ENCODE results near the gene SPON1.
"Not testable (repeated sequence)": the region's sequence is repeated elsewhere in the genome, so short reads cannot be mapped to it uniquely, and the experiment has no call there.

The SPON1 gene

DNA sequence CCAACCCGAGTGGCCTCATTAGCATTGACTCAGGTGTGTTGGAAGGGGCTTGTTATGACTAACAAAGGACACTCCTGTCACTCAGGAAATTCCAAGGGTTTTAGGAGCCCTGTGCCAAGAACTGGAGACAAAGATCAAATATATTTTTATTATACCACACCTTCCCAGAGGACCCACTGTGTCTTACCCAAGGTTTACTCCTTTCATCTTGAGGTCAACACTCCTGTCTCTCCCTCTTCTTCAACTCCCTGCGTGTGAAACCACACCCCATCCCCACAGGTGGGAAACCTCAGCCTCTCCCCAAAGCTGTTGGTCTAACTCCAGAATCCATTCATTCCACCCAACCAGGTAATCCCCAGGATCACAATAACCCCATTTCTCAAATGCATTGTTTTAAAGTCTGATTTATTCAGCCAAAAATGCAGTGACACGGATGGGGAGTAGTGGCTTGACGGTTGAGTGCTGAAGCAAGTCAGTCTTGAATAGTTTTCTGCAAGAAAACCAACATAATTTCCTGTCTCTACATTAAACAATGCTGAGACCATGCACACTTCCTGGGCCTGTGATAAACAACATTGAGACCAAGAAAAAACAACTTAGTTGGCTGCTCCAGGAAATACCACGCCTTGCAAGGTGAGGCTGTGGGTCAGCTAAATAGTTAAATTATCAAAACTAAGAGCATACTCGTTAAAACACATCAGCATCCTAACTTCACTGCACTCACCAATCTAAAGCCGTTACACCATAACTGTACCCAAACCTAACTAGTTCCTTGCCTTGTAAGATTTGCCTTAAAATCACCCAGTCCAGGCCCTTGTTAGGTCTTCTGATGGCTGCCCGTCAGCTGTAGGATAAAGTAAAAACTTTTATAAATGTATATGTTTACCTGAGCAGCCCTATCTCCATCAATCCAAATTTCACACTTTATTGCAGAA, 38.5 kb upstream of the SPON1 start:
- 8% methylated on average over 5 of the region's 8 CpGs for WGBS (ENCODE audit: insufficient coverage)
- Histone ChIP-seq H3K36me3 (ENCODE audit: control insufficient read depth in 4 of 4, insufficient read depth in 4 of 4, low read length in 3 of 4) (no peaks in the 10 kb centered on the region), H3K4me3 (ENCODE audit: control insufficient read depth in 1 of 7, extremely low read depth in 1 of 7, insufficient read depth in 4 of 7, low read depth in 2 of 7, low read length in 6 of 7) (peak overlapping the region in 3 of 7 experiments; percentile 3 to 44 (median 32)), H3K9me3 (ENCODE audit: control extremely low read depth in 1 of 5, control insufficient read depth in 4 of 5, insufficient read depth in 2 of 5, low read depth in 1 of 5, low read length in 4 of 5) (no peaks in the 10 kb centered on the region), H3K27me3 (replicated peaks in 2 of 5; ENCODE audit: control insufficient read depth in 4 of 5, insufficient read depth in 5 of 5, low read length in 4 of 5) (no peaks in the 10 kb centered on the region), H3K27ac (ENCODE audit: insufficient read depth in 1 of 2, low read depth in 1 of 2, low read length in 2 of 2, poor library complexity in 1 of 2, severe bottlenecking in 2 of 2) (peak overlapping the region in 1 of 2 experiments; percentile 30), H3K4me1 (ENCODE audit: control extremely low read depth in 1 of 4, control insufficient read depth in 4 of 4, insufficient read depth in 4 of 4, low read length in 3 of 4) (peaks cover 13 to 55% (median 34%) of the 10 kb centered on the region in 4 experiments)
- CTCF ChIA-PET = interaction anchor here (0.9 to 2.0 kb wide), 3 partner anchors 8 to 145 kb away, joined by 3 to 4 read pairs (median 3); no protein-coding TSS in a partner anchor
- POLR2A ChIA-PET = no interaction called here
- DNase-seq = peak in 2 of 3 donors; percentile 18 to 34

DNA sequence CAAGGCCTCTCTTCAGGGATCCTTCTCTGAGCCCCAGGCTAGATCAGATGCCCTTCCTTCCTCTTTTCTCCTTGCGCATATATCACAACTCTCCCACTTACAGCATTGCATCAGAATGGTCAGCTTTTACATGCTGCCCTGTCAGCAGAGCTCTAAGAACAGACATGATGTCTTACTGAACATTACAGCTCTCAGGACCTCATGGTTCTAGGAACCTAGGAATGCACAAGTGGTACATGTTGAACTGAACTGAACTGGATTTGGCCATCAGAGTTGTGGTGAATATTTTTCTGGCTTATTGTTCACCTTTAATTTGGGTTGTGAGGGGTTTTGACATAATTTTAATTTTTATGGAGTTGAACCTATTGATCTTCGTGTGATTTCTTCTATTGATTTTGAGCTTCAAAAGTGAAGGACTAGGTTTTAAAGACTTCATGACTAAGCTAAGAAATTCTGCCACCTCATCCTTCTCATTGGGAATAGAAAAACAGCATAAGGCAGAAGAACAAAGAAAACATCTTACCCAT, 37.7 kb upstream of the SPON1 start:
- Histone ChIP-seq H3K9me3 (ENCODE audit: control extremely low read depth in 1 of 5, control insufficient read depth in 4 of 5, insufficient read depth in 2 of 5, low read depth in 1 of 5, low read length in 4 of 5) (no peaks in the 10 kb centered on the region), H3K4me3 (ENCODE audit: control insufficient read depth in 1 of 7, extremely low read depth in 1 of 7, insufficient read depth in 4 of 7, low read depth in 2 of 7, low read length in 6 of 7) (no peak overlapping the region), H3K36me3 (ENCODE audit: control insufficient read depth in 4 of 4, insufficient read depth in 4 of 4, low read length in 3 of 4) (no peaks in the 10 kb centered on the region), H3K27ac (ENCODE audit: insufficient read depth in 1 of 2, low read depth in 1 of 2, low read length in 2 of 2, poor library complexity in 1 of 2, severe bottlenecking in 2 of 2) (no peak overlapping the region), H3K4me1 (ENCODE audit: control extremely low read depth in 1 of 4, control insufficient read depth in 4 of 4, insufficient read depth in 4 of 4, low read length in 3 of 4) (peaks cover 13 to 58% (median 34%) of the 10 kb centered on the region in 4 experiments), H3K27me3 (replicated peaks in 2 of 5; ENCODE audit: control insufficient read depth in 4 of 5, insufficient read depth in 5 of 5, low read length in 4 of 5) (no peaks in the 10 kb centered on the region)
- WGBS (ENCODE audit: insufficient coverage) = 0% methylated on average over 1 of the region's 2 CpGs
- peak; percentile 14 to 69 (median 53) for DNase-seq
- ChIA-PET CTCF (interaction anchor here (0.7 to 2.0 kb wide), 4 partner anchors 28 to 152 kb away, joined by 3 to 4 read pairs (median 4); no protein-coding TSS in a partner anchor), POLR2A (interaction anchor here (1.3 kb wide), 1 partner anchor 27 kb away, joined by 3 read pairs; no protein-coding TSS in a partner anchor)

DNA sequence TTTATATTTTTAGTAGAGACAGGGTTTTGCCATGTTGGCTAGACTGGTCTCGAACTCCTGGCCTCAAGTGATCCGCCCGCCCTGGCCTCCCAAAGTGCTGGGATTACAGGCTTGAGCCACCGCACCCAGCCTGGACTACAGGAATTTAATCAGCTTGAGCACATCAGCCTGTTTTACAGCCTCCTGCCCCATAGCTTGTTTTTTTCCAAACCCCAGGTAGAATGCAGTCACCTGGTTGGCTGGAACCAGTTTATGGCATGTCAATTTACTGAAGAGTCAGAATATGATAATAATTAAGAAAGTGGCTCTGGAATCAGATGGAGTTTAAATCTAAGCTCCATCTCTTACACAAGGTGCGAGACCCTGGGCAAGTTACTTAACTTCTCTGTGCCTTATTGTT, 36.2 kb upstream of the SPON1 start:
- CTCF ChIA-PET = interaction anchor here (1.6 to 2.0 kb wide), 2 partner anchors 13 to 29 kb away, joined by 3 to 4 read pairs; no protein-coding TSS in a partner anchor
- peaks cover 13 to 58% (median 34%) of the 10 kb centered on the region in 4 experiments for H3K4me1 ChIP-seq (ENCODE audit: control extremely low read depth in 1 of 4, control insufficient read depth in 4 of 4, insufficient read depth in 4 of 4, low read length in 3 of 4)
- 100% methylated on average over 4 of the region's 5 CpGs for WGBS (ENCODE audit: insufficient coverage)
- not testable (repeated sequence) for H3K4me3 ChIP-seq (ENCODE audit: control insufficient read depth in 1 of 7, extremely low read depth in 1 of 7, insufficient read depth in 4 of 7, low read depth in 2 of 7, low read length in 6 of 7); H3K27me3 ChIP-seq (replicated peaks in 2 of 5; ENCODE audit: control insufficient read depth in 4 of 5, insufficient read depth in 5 of 5, low read length in 4 of 5); H3K27ac ChIP-seq (ENCODE audit: insufficient read depth in 1 of 2, low read depth in 1 of 2, low read length in 2 of 2, poor library complexity in 1 of 2, severe bottlenecking in 2 of 2); H3K36me3 ChIP-seq (ENCODE audit: control insufficient read depth in 4 of 4, insufficient read depth in 4 of 4, low read length in 3 of 4); H3K9me3 ChIP-seq (ENCODE audit: control extremely low read depth in 1 of 5, control insufficient read depth in 4 of 5, insufficient read depth in 2 of 5, low read depth in 1 of 5, low read length in 4 of 5); DNase-seq
- POLR2A ChIA-PET = interaction anchor here (1.3 kb wide), 2 partner anchors 23 to 28 kb away, joined by 3 read pairs; no protein-coding TSS in a partner anchor

DNA sequence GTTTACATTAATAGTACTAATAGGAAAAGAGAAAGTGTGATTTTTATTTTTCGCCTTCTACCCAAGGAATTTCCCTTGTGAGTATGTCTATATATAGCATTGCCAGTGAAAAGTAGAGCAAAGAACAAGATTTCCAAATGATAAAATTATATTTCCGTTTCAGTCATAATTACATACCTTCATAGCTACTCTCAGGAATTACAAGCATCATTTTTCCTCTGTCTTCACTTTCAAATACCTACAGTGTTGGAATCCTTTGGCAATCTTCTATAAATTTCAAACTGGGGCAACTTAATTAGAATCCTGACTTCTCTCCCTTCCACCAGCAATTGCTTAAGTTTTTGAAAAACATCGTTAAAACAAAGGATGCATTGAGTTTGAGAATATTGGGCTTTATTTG, 35.5 kb upstream of the SPON1 start:
- ChIA-PET CTCF (interaction anchor here (1.6 to 2.0 kb wide), 2 partner anchors 12 to 29 kb away, joined by 3 to 4 read pairs; no protein-coding TSS in a partner anchor), POLR2A (interaction anchor here (1.3 kb wide), 1 partner anchor 24 kb away, joined by 3 read pairs; no protein-coding TSS in a partner anchor)
- DNase-seq = no peak

DNA sequence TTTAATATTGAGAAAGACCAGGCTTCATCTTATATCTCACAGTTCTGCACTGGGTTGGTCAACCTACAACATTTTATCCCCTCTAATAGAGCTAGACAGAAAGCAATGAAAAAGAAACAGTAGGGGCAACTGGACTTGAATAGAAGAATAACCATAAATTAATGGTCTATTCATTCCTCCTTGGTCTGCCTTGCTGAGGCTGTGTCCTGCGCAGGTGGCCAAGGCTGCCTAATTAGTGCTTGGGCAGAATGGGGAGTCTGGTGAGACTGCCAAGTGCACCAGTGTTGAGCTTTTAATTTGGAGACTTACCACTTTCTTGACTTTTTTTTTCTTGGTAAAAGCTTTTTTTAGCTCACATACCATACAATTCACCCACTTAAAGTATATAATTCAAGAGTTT, 35.0 kb upstream of the SPON1 start:
- Histone ChIP-seq H3K27ac (ENCODE audit: insufficient read depth in 1 of 2, low read depth in 1 of 2, low read length in 2 of 2, poor library complexity in 1 of 2, severe bottlenecking in 2 of 2) (no peak overlapping the region), H3K4me3 (ENCODE audit: control insufficient read depth in 1 of 7, extremely low read depth in 1 of 7, insufficient read depth in 4 of 7, low read depth in 2 of 7, low read length in 6 of 7) (no peak overlapping the region), H3K4me1 (ENCODE audit: control extremely low read depth in 1 of 4, control insufficient read depth in 4 of 4, insufficient read depth in 4 of 4, low read length in 3 of 4) (peaks cover 13 to 47% (median 28%) of the 10 kb centered on the region in 4 experiments), H3K27me3 (replicated peaks in 2 of 5; ENCODE audit: control insufficient read depth in 4 of 5, insufficient read depth in 5 of 5, low read length in 4 of 5) (no peaks in the 10 kb centered on the region), H3K36me3 (ENCODE audit: control insufficient read depth in 4 of 4, insufficient read depth in 4 of 4, low read length in 3 of 4) (no peaks in the 10 kb centered on the region), H3K9me3 (ENCODE audit: control extremely low read depth in 1 of 5, control insufficient read depth in 4 of 5, insufficient read depth in 2 of 5, low read depth in 1 of 5, low read length in 4 of 5) (no peaks in the 10 kb centered on the region)
- no peak for DNase-seq
- CTCF ChIA-PET = interaction anchor here (1.6 to 2.0 kb wide), 2 partner anchors 12 to 28 kb away, joined by 3 to 4 read pairs; no protein-coding TSS in a partner anchor
- WGBS (ENCODE audit: insufficient coverage) = 100% methylated on average over 1 of the region's 1 CpG
- POLR2A ChIA-PET = interaction anchor here (1.3 kb wide), 1 partner anchor 24 kb away, joined by 3 read pairs; no protein-coding TSS in a partner anchor

More for the DNA sequence above, 35.5 kb upstream of the SPON1 start:
- 100% methylated on average over 1 of the region's 3 CpGs for WGBS (ENCODE audit: insufficient coverage)
- Histone ChIP-seq H3K36me3 (ENCODE audit: control insufficient read depth in 4 of 4, insufficient read depth in 4 of 4, low read length in 3 of 4) (no peaks in the 10 kb centered on the region), H3K27me3 (replicated peaks in 2 of 5; ENCODE audit: control insufficient read depth in 4 of 5, insufficient read depth in 5 of 5, low read length in 4 of 5) (no peaks in the 10 kb centered on the region), H3K4me1 (ENCODE audit: control extremely low read depth in 1 of 4, control insufficient read depth in 4 of 4, insufficient read depth in 4 of 4, low read length in 3 of 4) (peaks cover 13 to 52% (median 32%) of the 10 kb centered on the region in 4 experiments), H3K4me3 (ENCODE audit: control insufficient read depth in 1 of 7, extremely low read depth in 1 of 7, insufficient read depth in 4 of 7, low read depth in 2 of 7, low read length in 6 of 7) (no peak overlapping the region), H3K9me3 (ENCODE audit: control extremely low read depth in 1 of 5, control insufficient read depth in 4 of 5, insufficient read depth in 2 of 5, low read depth in 1 of 5, low read length in 4 of 5) (no peaks in the 10 kb centered on the region), H3K27ac (ENCODE audit: insufficient read depth in 1 of 2, low read depth in 1 of 2, low read length in 2 of 2, poor library complexity in 1 of 2, severe bottlenecking in 2 of 2) (no peak overlapping the region)

DNA sequence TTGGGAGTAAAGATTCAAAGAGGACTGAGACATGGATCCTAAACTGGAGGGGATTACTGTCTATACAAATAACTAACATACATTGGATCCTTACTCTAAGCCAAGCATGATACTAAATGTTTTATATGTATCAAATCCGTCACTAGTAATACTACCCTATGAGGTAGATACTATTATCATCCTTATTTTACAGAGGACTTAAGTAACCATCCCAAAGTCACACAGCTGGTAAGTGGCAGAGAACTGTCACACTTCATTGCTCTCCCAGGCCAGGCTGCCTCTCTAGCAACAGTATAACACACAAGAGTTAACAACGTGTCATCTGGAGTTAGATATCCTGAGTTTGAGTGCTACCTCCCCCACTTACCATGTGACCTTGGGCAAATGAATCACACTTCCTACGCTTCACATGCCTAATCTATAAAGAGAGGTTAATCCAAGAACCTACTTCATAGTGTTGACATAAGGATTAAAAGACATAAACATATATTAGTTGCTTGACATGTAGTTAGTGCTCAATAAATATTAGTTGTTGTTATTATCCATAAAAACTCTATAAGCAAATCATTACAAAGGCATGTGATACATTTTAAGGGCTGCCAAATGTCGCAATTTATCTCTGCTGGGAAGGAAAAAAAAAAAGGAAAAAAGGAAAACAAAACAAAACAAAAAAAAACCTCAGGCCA, 33.8 kb upstream of the SPON1 start:
- Histone ChIP-seq H3K36me3 (ENCODE audit: control insufficient read depth in 4 of 4, insufficient read depth in 4 of 4, low read length in 3 of 4) (no peaks in the 10 kb centered on the region), H3K27ac (ENCODE audit: insufficient read depth in 1 of 2, low read depth in 1 of 2, low read length in 2 of 2, poor library complexity in 1 of 2, severe bottlenecking in 2 of 2) (no peak overlapping the region), H3K9me3 (ENCODE audit: control extremely low read depth in 1 of 5, control insufficient read depth in 4 of 5, insufficient read depth in 2 of 5, low read depth in 1 of 5, low read length in 4 of 5) (no peaks in the 10 kb centered on the region), H3K27me3 (replicated peaks in 2 of 5; ENCODE audit: control insufficient read depth in 4 of 5, insufficient read depth in 5 of 5, low read length in 4 of 5) (no peaks in the 10 kb centered on the region), H3K4me1 (ENCODE audit: control extremely low read depth in 1 of 4, control insufficient read depth in 4 of 4, insufficient read depth in 4 of 4, low read length in 3 of 4) (peaks cover 9 to 34% (median 17%) of the 10 kb centered on the region in 4 experiments), H3K4me3 (ENCODE audit: control insufficient read depth in 1 of 7, extremely low read depth in 1 of 7, insufficient read depth in 4 of 7, low read depth in 2 of 7, low read length in 6 of 7) (no peak overlapping the region)
- ChIA-PET POLR2A (no interaction called here), CTCF (no interaction called here)
- 0% methylated on average over 1 of the region's 4 CpGs for WGBS (ENCODE audit: insufficient coverage)
- DNase-seq = peak in 2 of 3 donors; percentile 34 to 46
